GM08714 (cell line): ENCODE results near the gene SMIM23.
"Not testable (repeated sequence)": the region's sequence is repeated elsewhere in the genome, so short reads cannot be mapped to it uniquely, and the experiment has no call there.

ENCODE experiments used
- H3K4me3 ChIP-seq: fragments of 200-500 bp; sonication (Bioruptor generic); 2 replicates; pipeline ENCODE4 v1.5.1; 2014; ENCODE audit warnings: mild to moderate bottlenecking, low read length, inconsistent platforms
- ZNF274 ChIP-seq: IDR thresholded peaks from 2 replicates; pipeline ENCODE4 v1.6.1; 2012; ENCODE audit warnings: mild to moderate bottlenecking, low read depth, low read length

The SMIM23 gene

GRCh38 chr5:171759777-171760176 is 25.8 kb upstream of the SMIM23 start:
- no peak overlapping the region for H3K4me3 ChIP-seq
- TF ChIP-seq ZNF274 = no peak

DNA sequence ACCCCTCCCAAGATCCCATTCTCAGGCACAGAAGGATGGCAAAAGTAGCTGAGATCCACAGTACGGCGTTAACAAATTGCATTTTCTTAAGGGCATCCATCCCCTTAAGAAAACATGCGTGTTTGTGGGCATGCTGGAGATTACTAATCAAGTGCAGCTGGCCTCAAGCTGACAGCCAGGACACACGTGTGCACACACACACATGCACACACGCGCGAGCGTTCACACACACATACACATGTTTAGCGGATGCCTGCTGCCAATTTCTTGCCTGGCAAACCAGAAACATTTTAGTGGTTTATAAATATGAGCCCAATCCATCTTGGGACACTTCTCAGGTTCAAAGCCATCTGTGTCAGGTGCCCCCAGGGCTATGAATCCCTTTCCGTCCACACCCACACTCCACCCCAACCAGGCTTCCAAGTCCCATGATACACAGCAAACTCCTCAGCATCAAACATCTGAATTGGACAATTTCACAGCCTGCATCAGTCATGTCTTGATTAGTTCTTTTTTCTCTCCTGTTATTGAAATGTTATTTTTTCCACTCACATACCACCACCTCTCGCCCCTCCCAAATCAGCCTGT is 23.5 kb upstream of the SMIM23 start:
- H3K4me3 ChIP-seq = no peak overlapping the region
- TF ChIP-seq ZNF274 = no peak

DNA sequence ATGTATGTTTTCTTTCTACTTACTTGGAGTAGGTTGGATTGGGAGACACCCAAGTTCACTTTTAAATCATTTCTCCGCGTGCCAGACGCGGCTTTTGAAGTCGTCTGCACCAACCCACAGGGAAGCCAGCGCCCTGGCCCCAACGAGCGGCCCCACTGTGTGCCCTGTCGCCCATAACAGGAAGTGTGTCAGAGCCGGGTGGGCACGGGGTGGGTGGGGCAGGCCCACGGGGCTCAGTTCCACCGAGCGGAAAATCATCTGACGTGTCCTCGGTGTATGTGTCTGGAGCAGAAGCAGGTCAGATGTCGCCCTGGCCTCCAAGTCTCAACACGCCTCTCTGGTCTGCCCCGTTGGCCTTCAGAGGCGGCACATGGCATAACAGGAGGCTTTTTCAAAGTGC is 22.7 kb upstream of the SMIM23 start:
- H3K4me3 ChIP-seq = no peak overlapping the region
- no peak for TF ChIP-seq ZNF274

DNA sequence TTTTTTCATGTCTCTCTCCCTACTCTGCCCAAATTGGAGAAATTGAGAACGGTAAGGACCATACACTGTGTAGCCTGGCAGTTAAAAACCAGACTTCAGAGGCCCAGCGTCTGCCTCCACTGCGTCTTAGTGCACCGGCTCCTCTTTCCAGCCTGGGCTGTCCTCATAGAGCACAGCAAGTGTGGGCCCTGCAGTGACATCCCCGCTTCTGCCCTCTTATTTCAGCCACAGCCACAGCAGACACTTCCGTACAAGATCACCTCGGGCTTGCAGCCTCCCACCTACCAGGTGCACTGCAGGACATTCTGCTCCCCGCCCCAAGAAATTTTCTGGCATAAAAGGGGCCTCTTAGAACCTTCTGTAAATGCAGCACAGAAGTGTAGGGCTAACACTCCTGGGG is 21.4 kb upstream of the SMIM23 start:
- TF ChIP-seq ZNF274 = no peak
- no peak overlapping the region for H3K4me3 ChIP-seq

DNA sequence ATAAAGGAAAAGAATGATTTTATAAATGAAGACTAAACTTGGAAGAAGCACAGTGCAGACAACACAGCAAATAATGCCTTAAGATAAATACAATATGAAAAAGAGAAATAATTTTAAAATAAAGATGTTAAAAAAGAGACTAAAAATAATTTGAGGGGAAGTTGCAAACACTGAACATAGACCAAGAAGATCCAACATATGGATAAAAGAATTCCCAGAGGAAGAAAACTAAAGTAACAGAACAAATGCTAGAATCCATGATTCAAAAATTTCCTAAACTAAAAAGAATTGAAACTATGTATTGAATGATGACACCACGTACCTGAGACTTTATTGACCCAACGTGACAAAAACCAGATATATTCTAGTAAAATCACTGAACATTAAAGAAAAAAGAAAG is 18.7 kb upstream of the SMIM23 start:
- no peak overlapping the region for H3K4me3 ChIP-seq
- TF ChIP-seq ZNF274 = no peak

- TF ChIP-seq ZNF274 = no peak
- H3K4me3 ChIP-seq = no peak overlapping the region
These were observed 15.5 kb upstream of the SMIM23 start for GRCh38 chr5:171770153-171770552.

DNA sequence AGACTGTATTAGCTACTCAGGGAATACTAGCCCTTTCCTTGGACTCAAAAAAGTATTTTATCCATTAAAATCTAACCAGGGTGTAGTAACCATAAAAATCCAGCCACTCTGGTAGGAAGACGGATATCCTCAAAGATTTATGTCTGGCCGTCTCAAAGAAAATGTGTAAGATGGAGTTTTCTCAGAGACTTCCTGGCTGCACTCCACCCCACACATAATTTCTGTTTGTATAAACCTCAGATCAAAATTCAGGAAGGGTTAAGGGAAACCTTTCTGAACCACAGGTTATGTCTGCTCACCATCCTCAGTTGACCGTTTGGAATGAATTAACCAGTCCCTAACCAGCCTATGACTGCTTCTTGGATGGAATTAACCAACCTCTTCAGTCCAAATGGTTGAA is 13.8 kb upstream of the SMIM23 start:
- H3K4me3 ChIP-seq = no peak overlapping the region
- no peak for TF ChIP-seq ZNF274

DNA sequence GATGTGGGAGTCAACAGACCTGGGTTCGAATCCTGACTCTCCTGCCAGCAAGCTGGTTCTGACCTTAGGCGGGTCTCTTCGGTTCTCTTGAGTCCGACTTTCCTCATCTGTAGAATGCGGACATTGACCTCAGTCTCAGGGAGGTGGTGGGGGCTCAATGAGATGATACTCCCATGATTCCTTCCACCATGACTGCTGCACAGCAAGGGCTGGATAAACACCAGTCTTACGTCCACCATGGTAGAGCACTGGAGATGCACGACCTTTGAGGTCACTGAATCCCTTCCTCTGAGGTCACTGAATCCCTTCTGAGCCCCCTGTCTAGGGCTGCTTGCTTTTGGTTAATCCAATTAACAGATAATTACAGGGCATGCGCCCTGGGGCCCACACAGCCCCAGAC is 12.5 kb upstream of the SMIM23 start:
- H3K4me3 ChIP-seq = no peak overlapping the region

GRCh38 chr5:171774418-171774817 is 11.2 kb upstream of the SMIM23 start:
- no peak overlapping the region for H3K4me3 ChIP-seq
- TF ChIP-seq ZNF274 = no peak

More for the DNA sequence above, 12.5 kb upstream of the SMIM23 start:
- no peak for TF ChIP-seq ZNF274

- no peak for TF ChIP-seq ZNF274
- no peak overlapping the region for H3K4me3 ChIP-seq
These were observed 9.4 kb upstream of the SMIM23 start for GRCh38 chr5:171776213-171776612.

DNA sequence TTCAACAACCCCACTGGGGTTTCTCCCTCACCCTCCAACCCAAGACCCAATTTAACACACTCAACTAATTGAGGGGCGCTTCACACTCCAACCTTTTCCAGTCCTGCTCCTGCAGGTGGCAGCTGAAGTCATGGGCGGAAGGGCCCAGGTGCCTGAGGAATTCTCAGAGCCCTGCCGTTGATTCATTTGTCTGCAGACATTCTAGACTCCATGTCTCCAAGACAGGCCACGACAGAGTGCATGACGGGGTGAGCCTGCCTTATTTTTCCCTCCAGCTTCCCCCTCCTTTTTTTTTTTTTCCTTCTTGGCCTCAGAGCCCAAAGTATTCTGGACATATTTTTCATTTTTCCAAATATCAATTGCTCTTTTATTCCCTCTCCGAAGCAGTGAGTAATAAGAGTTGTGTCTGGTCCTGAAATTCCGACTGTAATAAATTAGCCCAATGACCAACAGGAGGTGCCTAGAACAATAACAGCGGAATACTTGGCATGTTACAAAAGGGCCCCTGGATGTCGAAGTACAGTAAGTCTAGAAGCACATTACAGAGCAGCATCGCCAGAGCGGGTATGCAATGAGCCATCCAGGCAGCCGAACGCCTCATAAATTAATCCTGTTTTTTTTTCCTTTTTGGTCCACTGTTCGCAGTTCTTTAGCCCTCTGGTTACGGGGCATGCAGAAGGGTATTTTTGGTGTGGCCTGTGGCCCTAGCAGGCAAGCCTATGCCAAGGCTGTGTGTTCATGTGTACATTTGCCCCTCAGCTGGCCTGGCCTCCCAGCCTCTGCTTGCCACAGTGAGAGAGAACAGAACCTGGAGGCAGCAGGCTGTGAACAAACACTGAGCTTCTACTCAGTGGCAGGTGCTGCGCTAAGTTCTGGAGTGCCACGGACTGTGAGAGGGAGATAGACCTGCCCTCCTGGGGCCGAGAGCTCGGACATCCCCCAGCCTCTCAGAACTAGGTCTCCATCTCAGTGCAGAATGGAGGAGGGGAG is 8.6 kb upstream of the SMIM23 start:
- H3K4me3 ChIP-seq = no peak overlapping the region
- TF ChIP-seq ZNF274 = no peak

DNA sequence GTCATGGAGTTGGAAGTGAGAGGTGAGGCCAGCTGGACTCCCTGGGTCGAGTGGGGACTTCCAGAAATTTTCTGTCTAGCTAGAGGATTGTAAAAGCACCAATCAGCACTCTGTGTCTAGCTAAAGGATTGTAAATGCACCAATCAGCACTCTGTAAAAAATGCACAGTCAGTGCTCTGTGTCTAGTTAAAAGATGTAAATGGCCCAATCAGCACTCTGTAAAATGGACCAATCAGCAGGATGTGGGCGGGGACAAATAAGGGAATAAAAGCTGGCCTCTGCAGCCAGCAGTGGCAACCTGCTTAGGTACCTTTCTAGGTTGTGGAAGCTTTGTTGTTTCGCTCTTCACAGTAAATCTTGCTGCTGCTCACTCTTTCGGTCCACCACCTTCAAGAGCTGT is 3.9 kb upstream of the SMIM23 start:
- H3K4me3 ChIP-seq = not testable (repeated sequence)

DNA sequence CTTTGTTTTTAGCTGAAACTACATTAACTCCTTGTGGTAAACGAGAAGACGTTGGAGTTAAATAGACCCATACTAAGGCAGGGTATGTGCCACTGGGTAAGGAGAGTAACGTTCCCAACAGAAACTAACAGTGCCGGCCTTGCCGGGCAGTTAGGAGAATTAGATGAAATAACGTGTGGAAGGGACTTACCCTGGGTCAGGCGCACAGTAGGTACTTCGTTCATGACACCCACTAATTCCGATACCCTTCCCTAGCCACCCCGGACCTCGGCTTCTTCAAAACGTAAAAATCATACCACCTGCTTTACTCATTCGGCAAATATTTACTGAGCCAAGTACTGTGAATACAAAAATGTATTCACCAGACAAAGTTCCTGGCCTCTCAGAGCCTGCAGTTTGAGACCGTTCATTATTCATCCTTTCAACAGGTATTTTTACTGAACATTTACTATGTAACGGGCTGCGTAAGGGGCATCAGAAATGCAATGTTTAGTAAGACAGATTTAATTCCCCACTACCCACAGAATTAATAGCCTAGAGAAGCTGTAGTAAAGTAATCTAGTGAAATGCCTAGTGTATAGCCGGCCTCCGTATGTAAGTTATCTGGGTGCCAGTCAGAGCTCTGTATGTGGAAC is 3.2 kb upstream of the SMIM23 start:
- no peak for TF ChIP-seq ZNF274
- no peak overlapping the region for H3K4me3 ChIP-seq

- TF ChIP-seq ZNF274 = no peak
- no peak overlapping the region for H3K4me3 ChIP-seq
These were observed 2.6 kb upstream of the SMIM23 start for GRCh38 chr5:171783051-171783450.

GRCh38 chr5:171789353-171789752 is 3.7 kb downstream of the SMIM23 start:
- no peak for TF ChIP-seq ZNF274

More at GRCh38 chr5:171789353-171789752, 3.7 kb downstream of the SMIM23 start:
- H3K4me3 ChIP-seq = no peak overlapping the region
